DMS153 (cell line): ENCODE measurements around the gene STX8.

Source experiments
- DNase-seq: peaks from one replicate; lab custom pipeline; 2025; lab: John Stamatoyannopoulos, UW

The STX8 gene

GRCh38 chr17:9436630-9437029 is 139.0 kb downstream of the STX8 start:
- DNase-seq: no peak

- no peak for DNase-seq
Measured at GRCh38 chr17:9435165-9435564, 140.5 kb downstream of the STX8 start.

GRCh38 chr17:9434642-9435057 is 141.0 kb downstream of the STX8 start:
- no peak for DNase-seq

- DNase-seq: no peak
Measured at GRCh38 chr17:9432934-9433421, 142.6 kb downstream of the STX8 start.

- no peak for DNase-seq
Measured at GRCh38 chr17:9432134-9432885, 143.3 kb downstream of the STX8 start.

- DNase-seq: no peak
Measured at GRCh38 chr17:9431620-9432019, 144.0 kb downstream of the STX8 start.

- DNase-seq: no peak
Measured at GRCh38 chr17:9427465-9428315, 147.9 kb downstream of the STX8 start.

GRCh38 chr17:9424071-9424640 is 151.5 kb downstream of the STX8 start:
- no peak for DNase-seq

- DNase-seq: no peak
Measured at GRCh38 chr17:9421525-9421924, 154.1 kb downstream of the STX8 start.

- no peak for DNase-seq
Measured at GRCh38 chr17:9419932-9420453, 155.6 kb downstream of the STX8 start.

- DNase-seq: no peak
Measured at GRCh38 chr17:9414471-9414870, 161.1 kb downstream of the STX8 start.

- no peak for DNase-seq
Measured at GRCh38 chr17:9410737-9411136, 164.9 kb downstream of the STX8 start.

GRCh38 chr17:9410301-9410700 is 165.3 kb downstream of the STX8 start:
- no peak for DNase-seq

GRCh38 chr17:9409878-9410277 is 165.7 kb downstream of the STX8 start:
- DNase-seq: no peak

- DNase-seq: no peak
Measured at GRCh38 chr17:9408868-9409829, 166.5 kb downstream of the STX8 start.

- DNase-seq: no peak
Measured at GRCh38 chr17:9408381-9408780, 167.2 kb downstream of the STX8 start.

- DNase-seq: no peak
Measured at GRCh38 chr17:9406046-9406606, 169.5 kb downstream of the STX8 start.

GRCh38 chr17:9403257-9403656 is 172.4 kb downstream of the STX8 start:
- no peak for DNase-seq

- DNase-seq: no peak
Measured at GRCh38 chr17:9402590-9403199, 172.9 kb downstream of the STX8 start.

GRCh38 chr17:9401434-9401833 is 174.2 kb downstream of the STX8 start:
- no peak for DNase-seq

- no peak for DNase-seq
Measured at GRCh38 chr17:9389111-9389527, 186.5 kb downstream of the STX8 start.
